Renal pelvis (tissue), 4 donors: ENCODE results near the gene OR4D2. TPM values are rescaled to one million over a fixed set of nuclear protein-coding genes. Genes with fewer than 3 reads are reported as not detected.

Source experiments
- DNase-seq: peaks from one replicate; pipeline ENCODE4 v3.0.0-alpha.2; 2013
- polyA plus RNA-seq, 3 donors: library from polyadenylated mRNA; unstranded; fragments of 120-200 nt; gene quantifications; one replicate each; pipeline ENCODE4 v1.2.1, GENCODE V29; 2013; ENCODE audit not compliant: insufficient read length in 3 of 3

OR4D2 gene
- polyA plus RNA-seq, 3 donors = not detected

DNA sequence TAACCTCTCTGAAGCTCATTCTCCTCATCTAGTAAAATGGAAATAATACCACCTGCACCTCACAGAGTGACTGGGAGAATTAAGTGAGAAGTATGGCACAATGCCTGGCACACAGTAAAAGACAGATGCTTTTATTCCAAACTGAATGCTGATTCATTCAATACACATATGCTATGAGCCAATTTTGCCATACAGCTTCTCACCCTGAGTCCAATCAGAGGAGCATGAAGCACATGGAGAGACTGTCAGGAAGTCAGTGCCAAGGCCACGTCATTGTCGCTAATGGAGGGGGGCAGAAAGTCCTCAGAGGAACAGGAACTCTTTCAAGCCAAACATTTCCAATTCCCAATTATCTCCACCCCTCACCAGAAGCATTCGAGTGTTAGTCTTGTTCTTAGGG is 40.7 kb downstream of the OR4D2 start:
- DNase-seq = no peak

DNA sequence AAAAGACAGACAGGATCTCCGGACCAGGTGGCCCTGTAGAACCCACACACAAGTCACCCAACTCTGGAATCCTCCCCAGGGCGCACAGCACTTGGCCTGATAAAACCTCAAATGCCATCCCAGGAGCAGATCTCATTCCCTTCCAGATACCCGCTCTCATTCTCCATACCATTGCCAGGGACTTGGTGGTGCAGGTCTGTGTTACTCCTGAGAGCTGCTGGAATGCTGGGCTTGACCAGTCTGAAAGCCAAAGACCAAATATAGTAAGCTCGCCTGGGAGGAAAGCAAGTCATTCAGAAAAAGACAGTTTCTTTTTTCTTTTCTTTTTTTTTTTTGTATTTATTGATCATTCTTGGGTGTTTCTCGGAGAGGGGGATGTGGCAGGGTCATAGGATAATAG is 41.6 kb downstream of the OR4D2 start:
- no peak for DNase-seq

- DNase-seq = no peak
These were observed 44.1 kb downstream of the OR4D2 start for GRCh38 chr17:58210922-58211321.

GRCh38 chr17:58215685-58216084 is 48.9 kb downstream of the OR4D2 start:
- no peak for DNase-seq

GRCh38 chr17:58217766-58218165 is 51.0 kb downstream of the OR4D2 start:
- DNase-seq = no peak

- DNase-seq = peak; percentile 95
These were observed 52.4 kb downstream of the OR4D2 start, which contains the start of gene MKS1 for GRCh38 chr17:58219007-58219788. MKS1 (minus strand) TSS chr17:58219255; CDS start chr17:58219230, 25 bp downstream.

DNA sequence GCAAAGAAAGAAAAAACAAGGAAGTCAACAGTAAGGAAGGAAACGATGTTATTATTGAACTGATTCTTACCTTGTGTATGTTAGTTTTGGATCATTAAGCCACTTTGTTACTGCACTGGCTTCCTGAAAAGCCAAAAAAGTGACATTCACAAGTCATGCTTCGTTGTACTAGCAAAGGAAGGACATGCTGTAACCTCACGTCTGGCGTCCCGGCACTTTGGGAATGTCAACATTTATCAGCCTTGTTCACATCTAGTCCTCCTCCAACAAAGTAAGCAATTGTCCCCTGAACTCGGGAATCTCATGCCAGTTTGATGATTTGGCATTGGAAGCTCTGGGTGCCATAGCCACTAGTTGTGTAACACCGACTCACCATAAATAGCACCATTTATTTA is 53.0 kb downstream of the OR4D2 start:
- no peak for DNase-seq

Other genes starting within 250 kb of the OR4D2 start
- gene CUEDC1, start 211.6 kb upstream of the OR4D2 start, polyA plus RNA-seq = 10 to 100 TPM; 45.1 to 51.0 (median 46.2) TPM
- gene VEZF1, start 178.7 kb upstream of the OR4D2 start, polyA plus RNA-seq = 100 to 1,000 TPM in 2 of 3 donors, 10 to 100 TPM in 1; 98.6 to 106 (median 103) TPM
- 100 to 1,000 TPM; 331 to 382 (median 358) TPM for gene SRSF1, start 159.7 kb upstream of the OR4D2 start, polyA plus RNA-seq
- 10 to 100 TPM; 75.6 to 84.9 (median 77.8) TPM for gene DYNLL2, start 83.6 kb upstream of the OR4D2 start, polyA plus RNA-seq
- gene OR4D1, start 18.6 kb upstream of the OR4D2 start, polyA plus RNA-seq = under 1 TPM; 0.03 to 0.04 (median 0.04) TPM
- 1 to 10 TPM in 1 of 3 donors, under 1 TPM in 2; 0.75 to 1.3 (median 0.83) TPM for gene EPX, start 25.7 kb downstream of the OR4D2 start, polyA plus RNA-seq
- 10 to 100 TPM; 37.0 to 63.1 (median 55.2) TPM for gene MKS1, start 52.3 kb downstream of the OR4D2 start, polyA plus RNA-seq
- gene LPO, start 71.6 kb downstream of the OR4D2 start, polyA plus RNA-seq = under 1 TPM; 0.04 to 0.13 (median 0.09) TPM
- 1 to 10 TPM; 2.7 to 6.9 (median 6.6) TPM for gene MPO, start 114.0 kb downstream of the OR4D2 start, polyA plus RNA-seq
- gene TSPOAP1, start 161.8 kb downstream of the OR4D2 start, polyA plus RNA-seq = 10 to 100 TPM; 44.2 to 77.0 (median 70.8) TPM
- gene SUPT4H1, start 185.2 kb downstream of the OR4D2 start, polyA plus RNA-seq = 100 to 1,000 TPM; 120 to 137 (median 126) TPM